Naive thymus-derived CD4-positive, alpha-beta T cell (primary cell): Measurements from ENCODE around the gene MAP1LC3C. TPM values are rescaled to one million over a fixed set of nuclear protein-coding genes. Genes with fewer than 3 reads are reported as not detected.

Experiments
- ATAC-seq: fragments of 150-1000 bp; cut with Tn5 transposase; 2 replicates; pipeline ENCODE4 v1.10.0; 2021; ENCODE audit warnings: mild to moderate bottlenecking, moderate library complexity
- CTCF ChIA-PET: fragments of 350-600 bp; sonication (Branson Sonifier 250); formaldehyde crosslinking; loops from one replicate; lab custom pipeline; 2021; ENCODE audit warnings: antibody characterized with exemption; lab: Charles Lee
- POLR2A ChIA-PET: fragments of 350-600 bp; sonication (Branson Sonifier 250); formaldehyde crosslinking; loops from one replicate; lab custom pipeline; 2021; ENCODE audit warnings: antibody characterized with exemption, inconsistent platforms; lab: Charles Lee
- DNase-seq, 9 donors: peaks; one replicate each; pipeline versions ENCODE4 v3.0.0 to v3.0.0-alpha.2; 2020 to 2022; ENCODE audit warnings: mixed read lengths in 1 of 9
- H3K27ac ChIP-seq: one replicate; pipeline ENCODE4 v1.7.0; 2013; ENCODE audit warnings: mild to moderate bottlenecking, low read depth, low read length, moderate library complexity
- H3K27me3 ChIP-seq, 2 donors: one replicate each; pipeline ENCODE4 v1.7.0; 2013; ENCODE audit warnings: low read length in 2 of 2, mild to moderate bottlenecking in 2 of 2, moderate library complexity in 2 of 2; ENCODE audit not compliant: control insufficient read depth in 2 of 2, insufficient read depth in 2 of 2
- H3K36me3 ChIP-seq, 3 experiments: 1 replicate in 2 of 3; 2 replicates in 1 of 3; pipeline ENCODE4 v1.7.0; 2013; ENCODE audit warnings: low read length in 3 of 3, mild to moderate bottlenecking in 3 of 3, moderate library complexity in 1 of 3; ENCODE audit not compliant: insufficient read depth in 3 of 3, control insufficient read depth in 2 of 3
- H3K4me1 ChIP-seq, 2 donors: one replicate each; pipeline ENCODE4 v1.7.0; 2013; ENCODE audit warnings: low read length in 2 of 2, mild to moderate bottlenecking in 2 of 2, moderate library complexity in 1 of 2; ENCODE audit not compliant: control insufficient read depth in 2 of 2, insufficient read depth in 2 of 2
- H3K4me3 ChIP-seq: 2 replicates; pipeline ENCODE4 v1.7.0; 2013; ENCODE audit warnings: mild to moderate bottlenecking, low read length
- H3K9me3 ChIP-seq, 3 experiments: 1 replicate in 2 of 3; 2 replicates in 1 of 3; pipeline ENCODE4 v1.7.0; 2013; ENCODE audit warnings: low read length in 3 of 3; ENCODE audit not compliant: control insufficient read depth in 2 of 3
- H3K27ac Mint-ChIP-seq, 9 donors: one replicate each; pipeline ENCODE4 v1.8.0; 2020 to 2022; ENCODE audit warnings: mixed read lengths in 9 of 9, mild to moderate bottlenecking in 8 of 9, moderate library complexity in 5 of 9, inconsistent platforms in 2 of 9
- H3K27me3 Mint-ChIP-seq, 5 donors: one replicate each; pipeline ENCODE4 v1.8.0; 2021 to 2022; ENCODE audit warnings: mixed read lengths in 5 of 5, mild to moderate bottlenecking in 1 of 5
- H3K36me3 Mint-ChIP-seq, 5 donors: one replicate each; pipeline ENCODE4 v1.8.0; 2020 to 2022; ENCODE audit warnings: mixed read lengths in 5 of 5, mild to moderate bottlenecking in 3 of 5, inconsistent platforms in 1 of 5
- H3K4me1 Mint-ChIP-seq, 7 donors: one replicate each; pipeline ENCODE4 v1.8.0; 2020 to 2022; ENCODE audit warnings: mixed read lengths in 7 of 7, mild to moderate bottlenecking in 3 of 7, inconsistent platforms in 1 of 7
- H3K4me3 Mint-ChIP-seq, 10 donors: one replicate each; pipeline ENCODE4 v1.8.0; 2020 to 2022; ENCODE audit warnings: mild to moderate bottlenecking in 10 of 10, mixed read lengths in 10 of 10, moderate library complexity in 6 of 10, inconsistent platforms in 2 of 10
- H3K9me3 Mint-ChIP-seq, 11 donors: one replicate each; pipeline ENCODE4 v1.8.0; 2020 to 2022; ENCODE audit warnings: mixed read lengths in 11 of 11, mild to moderate bottlenecking in 4 of 11, inconsistent platforms in 1 of 11, moderate library complexity in 1 of 11
- intact Hi-C, 2 donors: fragments of 100-400 bp; cut with micrococcal nuclease; formaldehyde crosslinking; loops; one replicate each; pipeline ENCODE4 v1.15.1; 2023
- polyA plus RNA-seq, 2 donors: library from polyadenylated mRNA; unstranded; fragments of 300-500 nt; fragmentation: Illumina TruSeq; gene quantifications; one replicate each; pipeline ENCODE4 v1.2.3, GENCODE V29; 2021
- total RNA-seq, 6 experiments: library from RNA in 5 of 6; stranded (reverse) in 5 of 6; gene quantifications; 1 replicate in 5 of 6; 2 replicates in 1 of 6; pipeline ENCODE4 v1.2.3 and lab custom pipeline; 2021 to 2026

The MAP1LC3C gene
- total and polyA plus RNA-seq, 7 experiments from 2014 or later = not detected

GRCh38 chr1:242005866-242006535 lies 7.1 kb upstream of the MAP1LC3C start:
- Histone ChIP-seq H3K27ac (no peak overlapping the region), H3K4me3 (no peak overlapping the region), H3K27me3 (peaks cover 0 to 3% of the 10 kb centered on the region in 2 donors), H3K36me3 (no peaks in the 10 kb centered on the region), H3K4me1 (no peaks in the 10 kb centered on the region), H3K9me3 (no peaks in the 10 kb centered on the region)
- Mint-ChIP-seq H3K36me3 (no peaks in the 10 kb centered on the region), H3K9me3 (no peaks in the 10 kb centered on the region), H3K27ac (no peak overlapping the region), H3K4me3 (no peak overlapping the region), H3K4me1 (no peaks in the 10 kb centered on the region), H3K27me3 (peaks cover 0 to 12% (median 0%) of the 10 kb centered on the region in 5 donors)
- intact Hi-C loops = no loop called here
- DNase-seq = no peak
- ChIA-PET POLR2A (no interaction called here), CTCF (no interaction called here)
- no peak for ATAC-seq

- no peaks in the 10 kb centered on the region for H3K36me3 ChIP-seq
- H3K4me3 Mint-ChIP-seq = no peak overlapping the region
- H3K27ac Mint-ChIP-seq = peak overlapping the region in 1 of 9 donors; percentile 12
- H3K27ac ChIP-seq = no peak overlapping the region
- no peak overlapping the region for H3K4me3 ChIP-seq
- DNase-seq (no peak), ATAC-seq (no peak)
- no peaks in the 10 kb centered on the region for H3K9me3 ChIP-seq
- intact Hi-C loops = no loop called here
- POLR2A ChIA-PET = no interaction called here
- H3K27me3 ChIP-seq = peaks cover 0 to 3% of the 10 kb centered on the region in 2 donors
- no peaks in the 10 kb centered on the region for H3K9me3 Mint-ChIP-seq
- peaks cover 0 to 9% (median 1%) of the 10 kb centered on the region in 5 donors for H3K27me3 Mint-ChIP-seq
- H3K4me1 ChIP-seq = no peaks in the 10 kb centered on the region
- H3K4me1 Mint-ChIP-seq = no peaks in the 10 kb centered on the region
- H3K36me3 Mint-ChIP-seq = no peaks in the 10 kb centered on the region
- CTCF ChIA-PET = no interaction called here
Measured at GRCh38 chr1:242004751-242005495, 6.0 kb upstream of the MAP1LC3C start.

- H3K36me3 Mint-ChIP-seq = no peaks in the 10 kb centered on the region
- H3K27me3 Mint-ChIP-seq = peaks cover 0 to 6% (median 3%) of the 10 kb centered on the region in 5 donors
- no peaks in the 10 kb centered on the region for H3K4me1 ChIP-seq
- CTCF ChIA-PET = no interaction called here
- peaks cover 0 to 7% (median 5%) of the 10 kb centered on the region in 7 donors for H3K4me1 Mint-ChIP-seq
- H3K4me3 Mint-ChIP-seq = no peak overlapping the region
- H3K27ac ChIP-seq = no peak overlapping the region
- H3K36me3 ChIP-seq = no peaks in the 10 kb centered on the region
- no peaks in the 10 kb centered on the region for H3K9me3 Mint-ChIP-seq
- POLR2A ChIA-PET = interaction anchor here (0.7 kb wide), 1 partner anchor 474 kb away, joined by 5 read pairs; no protein-coding TSS in a partner anchor
- peaks cover 0 to 3% of the 10 kb centered on the region in 2 donors for H3K27me3 ChIP-seq
- ATAC-seq = no peak
- no peak for DNase-seq
- no peak overlapping the region for H3K4me3 ChIP-seq
- H3K9me3 ChIP-seq = no peaks in the 10 kb centered on the region
- intact Hi-C loops = no loop called here
- H3K27ac Mint-ChIP-seq = no peak overlapping the region
Measured at GRCh38 chr1:242002510-242002909, 3.6 kb upstream of the MAP1LC3C start.

GRCh38 chr1:242002072-242002471 lies 3.2 kb upstream of the MAP1LC3C start:
- Histone ChIP-seq H3K4me1 (no peaks in the 10 kb centered on the region), H3K27ac (no peak overlapping the region), H3K27me3 (peaks cover 0 to 3% of the 10 kb centered on the region in 2 donors), H3K4me3 (no peak overlapping the region), H3K36me3 (no peaks in the 10 kb centered on the region), H3K9me3 (no peaks in the 10 kb centered on the region)
- Mint-ChIP-seq H3K36me3 (no peaks in the 10 kb centered on the region), H3K4me1 (peaks cover 0 to 7% (median 5%) of the 10 kb centered on the region in 7 donors), H3K9me3 (no peaks in the 10 kb centered on the region), H3K27me3 (peaks cover 0 to 6% (median 3%) of the 10 kb centered on the region in 5 donors), H3K4me3 (no peak overlapping the region), H3K27ac (no peak overlapping the region)
- ATAC-seq (no peak), DNase-seq (no peak)
- ChIA-PET POLR2A (no interaction called here), CTCF (no interaction called here)
- intact Hi-C loops = no loop called here

- intact Hi-C loops = no loop called here
- peaks cover 0 to 6% (median 3%) of the 10 kb centered on the region in 5 donors for H3K27me3 Mint-ChIP-seq
- POLR2A ChIA-PET = no interaction called here
Measured at GRCh38 chr1:242000434-242000833, 1.5 kb upstream of the MAP1LC3C start.

GRCh38 chr1:241998412-241998921 lies 431 bp downstream of the MAP1LC3C start:
- ATAC-seq (peak; percentile 69), DNase-seq (peak; percentile 10 to 53 (median 30))
- H3K27me3 ChIP-seq = peaks cover 0 to 3% of the 10 kb centered on the region in 2 donors
- H3K36me3 ChIP-seq = no peaks in the 10 kb centered on the region
- Mint-ChIP-seq H3K36me3 (no peaks in the 10 kb centered on the region), H3K4me1 (peaks cover 0 to 7% (median 5%) of the 10 kb centered on the region in 7 donors), H3K27me3 (peaks cover 0 to 6% (median 4%) of the 10 kb centered on the region in 5 donors), H3K4me3 (peak overlapping the region; percentile 16 to 68 (median 61)), H3K27ac (no peak overlapping the region), H3K9me3 (no peaks in the 10 kb centered on the region)
- ChIA-PET POLR2A (no interaction called here), CTCF (interaction anchor here (1.7 to 3.9 kb wide), 2 partner anchors 365 to 387 kb away, joined by 3 to 35 read pairs; no protein-coding TSS in a partner anchor)
- no peaks in the 10 kb centered on the region for H3K9me3 ChIP-seq
- no peak overlapping the region for H3K27ac ChIP-seq
- H3K4me3 ChIP-seq = peak overlapping the region; percentile 39
- intact Hi-C loops = loop anchor here (1.0 to 10.0 kb wide), 7 partner anchors 102 to 467 kb away; partner anchors contain the start of gene EXO1 (in 1 of the 2)
- no peaks in the 10 kb centered on the region for H3K4me1 ChIP-seq

More at GRCh38 chr1:242000434-242000833, 1.5 kb upstream of the MAP1LC3C start:
- DNase-seq = no peak
- no peaks in the 10 kb centered on the region for H3K9me3 ChIP-seq
- Mint-ChIP-seq H3K27ac (no peak overlapping the region), H3K4me3 (no peak overlapping the region), H3K4me1 (peaks cover 0 to 7% (median 5%) of the 10 kb centered on the region in 7 donors), H3K36me3 (no peaks in the 10 kb centered on the region), H3K9me3 (no peaks in the 10 kb centered on the region)
- H3K36me3 ChIP-seq = no peaks in the 10 kb centered on the region
- H3K4me3 ChIP-seq = no peak overlapping the region
- H3K4me1 ChIP-seq = no peaks in the 10 kb centered on the region
- H3K27ac ChIP-seq = no peak overlapping the region
- no peak for ATAC-seq
- CTCF ChIA-PET = interaction anchor here (0.7 kb wide), 1 partner anchor 38 kb away, joined by 3 read pairs; no protein-coding TSS in a partner anchor
- peaks cover 0 to 3% of the 10 kb centered on the region in 2 donors for H3K27me3 ChIP-seq
